GM12878 (cell line): ENCODE measurements around the gene SELPLG. TPM values are rescaled to one million over a fixed set of nuclear protein-coding genes. Genes with fewer than 3 reads are reported as not detected.

ENCODE experiments used
- ATAC-seq: fragments of 200-7000 bp; cut with Tn5 transposase; 3 replicates; pipeline ENCODE4 v1.9.1; 2020; ENCODE audit warnings: mild to moderate bottlenecking, moderate library complexity
- BruUV-seq: library from RNA; stranded (reverse); fragments of 400-500 nt; replicated peaks from 2 replicates; lab custom pipeline; 2021; lab: Mats Ljungman, UMichigan
- CTCF ChIA-PET: fragments of 300-600 bp; sonication (Branson Sonifier 250); formaldehyde crosslinking; extraction: SDS; loops from one replicate; lab custom pipeline; 2021; ENCODE audit warnings: inconsistent platforms; lab: Yijun Ruan, JAX
- POLR2A ChIA-PET: fragments of 350-600 bp; formaldehyde crosslinking; extraction: SDS; loops from one replicate; lab custom pipeline; 2021; ENCODE audit warnings: inconsistent platforms; lab: Charles Lee
- RAD21 ChIA-PET: fragments of 300-600 bp; sonication (Branson Sonifier 250); formaldehyde crosslinking; loops from one replicate; lab custom pipeline; 2023; ENCODE audit warnings: antibody characterized with exemption; ENCODE audit not compliant: unreplicated experiment; lab: Charles Lee
- SMC1A ChIA-PET: fragments of 300-600 bp; sonication (Branson Sonifier 250); formaldehyde crosslinking; loops from one replicate; lab custom pipeline; 2023; ENCODE audit not compliant: unreplicated experiment, uncharacterized antibody; lab: Charles Lee
- DNase-seq: peaks from one replicate; pipeline ENCODE4 v3.0.0-alpha.2; 2011; ENCODE audit warnings: low read depth, low spot score
- FAIRE-seq: peaks from 3 replicates; lab custom pipeline; 2011; peaks lifted over from hg19 to GRCh38; lab: Jason Lieb, UNC
- H2AFZ ChIP-seq: 2 replicates; pipeline ENCODE4 v1.6.0; 2011; ENCODE audit warnings: low read depth, low read length, control low read depth; ENCODE audit not compliant: control insufficient read depth
- H3K27ac ChIP-seq: 2 replicates; pipeline ENCODE4 v1.5.1; 2011; ENCODE audit warnings: control low read depth; ENCODE audit not compliant: control insufficient read depth, insufficient read depth
- H3K27me3 ChIP-seq, 2 experiments: replicated peaks in 1 of 2; 2 replicates each; pipeline versions ENCODE4 v1.6.0 to v1.6.1; 2011; ENCODE audit warnings: low read length in 1 of 2; ENCODE audit not compliant: control insufficient read depth in 2 of 2, insufficient read depth in 2 of 2
- H3K36me3 ChIP-seq, 2 experiments: 2 replicates each; pipeline ENCODE4 v1.5.1; 2011; ENCODE audit warnings: low read length in 1 of 2; ENCODE audit not compliant: control insufficient read depth in 2 of 2, insufficient read depth in 2 of 2
- H3K4me1 ChIP-seq: 2 replicates; pipeline ENCODE4 v1.6.1; 2011; ENCODE audit warnings: mild to moderate bottlenecking, low read length, moderate library complexity, mixed read lengths; ENCODE audit not compliant: control insufficient read depth, insufficient read depth
- H3K4me2 ChIP-seq: 2 replicates; pipeline ENCODE4 v1.6.0; 2011; ENCODE audit warnings: control low read depth; ENCODE audit not compliant: control insufficient read depth, insufficient read depth
- H3K4me3 ChIP-seq: fragments of 200-600 bp; sonication (generic); 2 replicates; pipeline ENCODE4 v1.5.1; 2016
- H3K79me2 ChIP-seq: 2 replicates; pipeline ENCODE4 v1.6.0; 2011; ENCODE audit warnings: low read length; ENCODE audit not compliant: control insufficient read depth, insufficient read depth
- H3K9ac ChIP-seq: 2 replicates; pipeline ENCODE4 v1.8.0; 2011; ENCODE audit warnings: low read length, control low read depth, mixed read lengths; ENCODE audit not compliant: control insufficient read depth, insufficient read depth
- H3K9me3 ChIP-seq: replicated peaks from 3 replicates; pipeline ENCODE4 v1.5.1; 2011; ENCODE audit warnings: mild to moderate bottlenecking, low read length; ENCODE audit not compliant: control insufficient read depth, insufficient read depth
- H4K20me1 ChIP-seq: 2 replicates; pipeline ENCODE4 v1.6.0; 2011; ENCODE audit not compliant: control insufficient read depth, insufficient read depth
- CTCF ChIP-seq, 3 experiments: IDR thresholded peaks in 2 of 3; conservative IDR thresholded peaks in 1 of 3; 2 replicates each; pipeline ENCODE4 v1.5.1; 2011; ENCODE audit warnings: low read depth in 3 of 3, low read length in 3 of 3, mild to moderate bottlenecking in 3 of 3, control low read depth in 2 of 3, moderate library complexity in 2 of 3, inconsistent platforms in 1 of 3, mixed read lengths in 1 of 3; ENCODE audit not compliant: control insufficient read depth in 2 of 3, insufficient read depth in 1 of 3; ENCODE audit errors: extremely low read depth in 1 of 3
- EED ChIP-seq: sonication (generic); IDR thresholded peaks from 2 replicates; pipeline ENCODE4 v1.6.1; 2016; ENCODE audit warnings: antibody characterized with exemption, low read depth
- GABPA ChIP-seq: IDR thresholded peaks from 2 replicates; pipeline ENCODE4 v1.6.1; 2014; ENCODE audit warnings: antibody characterized with exemption, low read depth, mild to moderate bottlenecking, inconsistent platforms
- NR2F1 ChIP-seq: fragments of 450-650 bp; conservative IDR thresholded peaks from 2 replicates; pipeline ENCODE4 v1.6.1; 2017; ENCODE audit warnings: mild to moderate bottlenecking
- PAX5 ChIP-seq: IDR thresholded peaks from 2 replicates; pipeline ENCODE4 v1.6.1; 2011; ENCODE audit warnings: low read depth, low read length, borderline replicate concordance
- REST ChIP-seq: IDR thresholded peaks from 2 replicates; pipeline ENCODE4 v1.6.1; 2012; ENCODE audit warnings: mild to moderate bottlenecking, low read depth, low read length
- SRF ChIP-seq, 2 experiments: IDR thresholded peaks; 2 replicates each; pipeline ENCODE4 v1.6.1; 2011; ENCODE audit warnings: low read depth in 2 of 2, low read length in 2 of 2, mild to moderate bottlenecking in 1 of 2, moderate library complexity in 1 of 2
- ZNF24 ChIP-seq: fragments of 450-650 bp; IDR thresholded peaks from 2 replicates; pipeline ENCODE4 v1.6.1; 2017; ENCODE audit warnings: antibody characterized with exemption, mild to moderate bottlenecking
- WGBS: methylation state at CpG from one replicate; pipeline ENCODE4 v1.1.6; 2016; ENCODE audit warnings: low lambda C conversion rate; ENCODE audit not compliant: insufficient replicate concordance, insufficient coverage; ENCODE audit errors: missing lambda C conversion rate; 5-methylcytosine and 5-hydroxymethylcytosine counted together
- in situ Hi-C: fragments of 300-500 bp; cut with MboI; formaldehyde crosslinking; loops from 9 replicates; pipeline ENCODE4 v1.14.3; 2018; ENCODE audit warnings: mixed read lengths
- intact Hi-C: fragments of 100-400 bp; cut with micrococcal nuclease; formaldehyde crosslinking; loops from one replicate; pipeline ENCODE4 v1.14.2; 2022; ENCODE audit not compliant: unreplicated experiment
- polyA plus RNA-seq, 11 experiments: library from polyadenylated mRNA; depleted of rRNA in 4 of 11; unstranded in 6 of 11; stranded (reverse) in 5 of 11; fragments of >200 nt; fragmentation: Nextera tagmentation in 4 of 11; fragmentation: Illumina TruSeq in 1 of 11; extraction: Ambion mirVana in 4 of 11; extraction: Trizol in 1 of 11; gene quantifications; 1 replicate in 1 of 11; 2 replicates in 10 of 11; pipeline versions ENCODE4 v1.2.1 to v1.2.3, GENCODE V29; 2011 to 2016; ENCODE audit warnings: inconsistent platforms in 2 of 11, missing spikeins in 2 of 11, low read depth in 1 of 11
- total RNA-seq, 4 experiments: library from RNA; depleted of rRNA in 3 of 4; stranded (reverse); fragments of >200 nt in 3 of 4; fragmentation: Illumina TruSeq in 1 of 4; extraction: Trizol in 1 of 4; gene quantifications; 2 replicates each; pipeline versions ENCODE4 v1.2.1 to v1.2.3, GENCODE V29; 2013 to 2021

Gene SELPLG
- total and polyA plus RNA-seq, 10 of the 15 experiments (the other 5 are each of a cell fraction or from before 2014, with no cell fraction given), result 3.2 to 32.3 (median 23.9) TPM

GRCh38 chr12:108605000-108605689, 28.5 kb downstream of the SELPLG start (continued):
- TF ChIP-seq CTCF (IDR thresholded peaks at IDR 0.05 in 2 of 3, conservative IDR thresholded peaks at IDR 0.05 in 1 of 3; ENCODE audit: control insufficient read depth in 2 of 3, extremely low read depth in 1 of 3, insufficient read depth in 1 of 3, low read depth in 3 of 3, low read length in 3 of 3) (no peak), PAX5 (no peak), EED (0 out of 2 replicates have a peak, but pooled peaks have one; percentile 12), ZNF24 (no peak), NR2F1 (peak; percentile 64)

- no peak for FAIRE-seq
- no peak for ATAC-seq
Observed at GRCh38 chr12:108604208-108604941, 29.3 kb downstream of the SELPLG start.

More at GRCh38 chr12:108604208-108604941, 29.3 kb downstream of the SELPLG start:
- intact Hi-C loops, result loop anchor here (5.0 kb wide), 1 partner anchor 687 kb away; no protein-coding TSS in a partner anchor
- ChIA-PET RAD21 (no interaction called here), SMC1A (interaction anchor here (1.4 to 1.5 kb wide), 2 partner anchors 9 to 12 kb away, joined by 5 read pairs; no protein-coding TSS in a partner anchor), CTCF (interaction anchor here (0.6 to 0.8 kb wide), 2 partner anchors 9 to 15 kb away, joined by 3 to 4 read pairs; no protein-coding TSS in a partner anchor), POLR2A (no interaction called here)
- TF ChIP-seq GABPA (no peak), SRF (IDR thresholded peaks at IDR 0.05; ENCODE audit: low read depth in 2 of 2, low read length in 2 of 2) (no peak), REST (no peak)
- peaks cover 5% of the 10 kb centered on the region for H3K4me1 ChIP-seq
- in situ Hi-C loops, result no loop called here
- no peaks in the 10 kb centered on the region for H3K27me3 ChIP-seq
- no peaks in the 10 kb centered on the region for H3K36me3 ChIP-seq
- WGBS, result 62% methylated on average over 14 of the region's 14 CpGs
- no peak for DNase-seq
- no peak overlapping the region for H3K27ac ChIP-seq
- no peaks in the 10 kb centered on the region for H3K9me3 ChIP-seq
- no peak overlapping the region for H3K4me3 ChIP-seq
- H3K9ac ChIP-seq, result no peak overlapping the region
- no TSS peak for BruUV-seq
- no peaks in the 10 kb centered on the region for H3K79me2 ChIP-seq
- no peaks in the 10 kb centered on the region for H4K20me1 ChIP-seq
- no peak overlapping the region for H2AFZ ChIP-seq
- no peak overlapping the region for H3K4me2 ChIP-seq
